Mesendoderm (in vitro differentiated cells): ENCODE results near the gene CGNL1.

Experiments used
- DNase-seq: peaks from one replicate; pipeline ENCODE4 v3.0.0; 2013
- H2AK5ac ChIP-seq: 2 replicates; pipeline ENCODE4 v1.6.1; 2013; ENCODE audit warnings: low read length, inconsistent platforms
- H2BK120ac ChIP-seq: 2 replicates; pipeline ENCODE4 v1.6.1; 2013; ENCODE audit warnings: low read depth, mild to moderate bottlenecking, low read length, moderate library complexity, mixed read lengths
- H2BK15ac ChIP-seq: replicated peaks from 2 replicates; pipeline ENCODE4 v1.6.1; 2013; ENCODE audit warnings: low read depth, mild to moderate bottlenecking, moderate library complexity
- H2BK5ac ChIP-seq: 2 replicates; pipeline ENCODE4 v1.6.1; 2013; ENCODE audit warnings: low read length, inconsistent platforms
- H3K18ac ChIP-seq: 2 replicates; pipeline ENCODE4 v1.6.1; 2013; ENCODE audit warnings: mild to moderate bottlenecking, low read length, mixed read lengths
- H3K23ac ChIP-seq: one replicate; pipeline ENCODE4 v1.6.1; 2013; ENCODE audit warnings: low read length
- H3K27ac ChIP-seq: 2 replicates; pipeline ENCODE4 v1.5.1; 2013; ENCODE audit warnings: low read depth, mild to moderate bottlenecking, inconsistent platforms, low read length, moderate library complexity
- H3K27me3 ChIP-seq: 2 replicates; pipeline ENCODE4 v1.6.1; 2013; ENCODE audit warnings: low read length, control low read depth, mild to moderate bottlenecking, inconsistent platforms; ENCODE audit not compliant: insufficient read depth, poor library complexity
- H3K36me3 ChIP-seq: 2 replicates; pipeline ENCODE4 v1.6.1; 2013; ENCODE audit warnings: low read length, inconsistent platforms; ENCODE audit not compliant: control insufficient read depth, insufficient read depth
- H3K4ac ChIP-seq: one replicate; pipeline ENCODE4 v1.6.1; 2013; ENCODE audit warnings: low read depth, mild to moderate bottlenecking, low read length, moderate library complexity
- H3K4me1 ChIP-seq: 2 replicates; pipeline ENCODE4 v1.6.1; 2013; ENCODE audit warnings: low read depth, low read length, inconsistent platforms; ENCODE audit not compliant: control insufficient read depth
- H3K4me2 ChIP-seq: 2 replicates; pipeline ENCODE4 v1.6.1; 2013; ENCODE audit warnings: low read length
- H3K4me3 ChIP-seq: 2 replicates; pipeline ENCODE4 v1.5.1; 2013; ENCODE audit warnings: mild to moderate bottlenecking, low read length
- H3K56ac ChIP-seq: one replicate; pipeline ENCODE4 v1.6.1; 2013; ENCODE audit warnings: low read length
- H3K79me1 ChIP-seq: 2 replicates; pipeline ENCODE4 v1.6.1; 2013; ENCODE audit warnings: low read length, inconsistent platforms
- H3K79me2 ChIP-seq: 2 replicates; pipeline ENCODE4 v1.6.1; 2013; ENCODE audit warnings: mild to moderate bottlenecking, low read length; ENCODE audit not compliant: control insufficient read depth, insufficient read depth
- H3K9ac ChIP-seq: 2 replicates; pipeline ENCODE4 v1.6.1; 2013; ENCODE audit warnings: low read length, inconsistent platforms
- H4K5ac ChIP-seq: one replicate; pipeline ENCODE4 v1.6.1; 2013; ENCODE audit warnings: low read length
- H4K8ac ChIP-seq: one replicate; pipeline ENCODE4 v1.6.1; 2013; ENCODE audit warnings: low read depth, mild to moderate bottlenecking, control low read depth, low read length, moderate library complexity
- WGBS: extraction: QIAGEN DNeasy Blood & Tissue Kit; methylation state at CpG from one replicate; pipeline ENCODE4 v1.1.7; 2013; ENCODE audit warnings: low lambda C conversion rate, missing lambda C conversion rate; ENCODE audit not compliant: insufficient coverage; ENCODE audit errors: extremely low coverage; 5-methylcytosine and 5-hydroxymethylcytosine counted together

Gene CGNL1

DNA sequence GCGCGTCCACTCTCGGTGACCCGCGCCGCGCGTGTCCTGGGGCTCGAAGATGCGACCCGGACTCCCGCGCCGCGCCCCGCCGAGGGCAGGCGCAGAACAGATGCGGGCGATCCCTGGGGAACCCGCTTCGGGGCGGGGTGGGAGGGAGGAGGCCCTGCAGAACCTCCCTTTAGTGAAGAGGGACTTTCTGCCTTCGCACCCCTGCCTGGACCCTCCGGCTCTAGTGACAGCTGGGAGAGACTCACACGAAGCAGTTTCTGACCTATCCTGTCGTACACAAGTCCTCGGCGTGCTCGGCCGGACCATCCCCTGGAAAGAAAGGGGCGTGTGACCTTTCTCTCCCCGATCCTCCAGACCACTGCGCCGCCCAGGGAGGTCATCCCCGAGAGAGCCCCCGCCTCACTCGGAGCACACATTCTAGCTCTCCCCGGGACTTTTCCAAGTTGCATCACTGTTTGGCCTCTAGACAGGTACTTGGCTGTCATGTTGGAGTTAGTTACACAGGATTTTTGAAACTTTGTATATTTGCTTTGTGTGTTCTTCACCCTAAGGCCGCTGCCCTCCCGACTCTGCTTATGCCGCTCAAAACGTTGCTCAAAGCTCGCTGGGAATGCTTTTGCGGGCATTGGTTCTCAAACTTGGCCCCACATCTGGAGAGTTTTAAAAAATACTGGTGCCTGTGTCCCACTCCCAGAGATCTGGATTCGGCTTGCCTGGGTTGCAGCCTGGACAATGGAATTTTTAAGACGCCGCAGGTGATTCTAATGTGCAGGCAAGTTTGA lies 582 bp downstream of the CGNL1 start:
- peak overlapping the region; percentile 79 for H3K9ac ChIP-seq
- peak overlapping the region; percentile 41 for H3K4ac ChIP-seq
- H3K23ac ChIP-seq: no peak overlapping the region
- no peak overlapping the region for H2BK15ac ChIP-seq
- H3K4me1 ChIP-seq: peaks cover 6% of the 10 kb centered on the region
- H3K56ac ChIP-seq: peak overlapping the region; percentile 89
- H3K27ac ChIP-seq: peak overlapping the region; percentile 28
- DNase-seq: peak; percentile 65
- no peak overlapping the region for H2AK5ac ChIP-seq
- H4K8ac ChIP-seq: no peak overlapping the region
- no peaks in the 10 kb centered on the region for H3K27me3 ChIP-seq
- H3K4me2 ChIP-seq: peak overlapping the region; percentile 86
- H3K4me3 ChIP-seq: peak overlapping the region; percentile 69
- peaks cover 7% of the 10 kb centered on the region for H3K79me1 ChIP-seq
- no peak overlapping the region for H4K5ac ChIP-seq
- H2BK5ac ChIP-seq: no peak overlapping the region
- peak overlapping the region; percentile 30 for H2BK120ac ChIP-seq
- H3K36me3 ChIP-seq: no peaks in the 10 kb centered on the region
- peaks cover 5% of the 10 kb centered on the region for H3K79me2 ChIP-seq
- no CpG with 5 or more reads among the region's 48 CpGs for WGBS
- peak overlapping the region; percentile 94 for H3K18ac ChIP-seq

DNA sequence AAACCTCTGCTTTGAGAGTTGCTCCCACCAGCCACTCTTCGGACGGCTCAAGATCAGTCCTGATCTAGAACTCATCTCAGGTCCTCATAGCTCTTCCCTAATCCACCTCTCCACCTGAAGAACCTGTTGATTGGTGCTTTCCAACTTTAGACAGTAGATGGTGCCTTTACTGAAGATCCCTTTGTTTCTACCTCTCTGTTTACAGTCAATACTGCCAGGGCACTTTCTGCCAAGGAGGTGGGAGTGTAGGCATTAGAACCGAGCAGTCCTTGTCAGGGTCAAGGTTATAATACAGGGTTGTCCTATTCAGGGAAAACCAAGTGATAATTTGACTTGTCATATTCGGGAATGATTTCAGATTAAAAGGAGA lies 1.2 kb downstream of the CGNL1 start:
- Histone ChIP-seq H3K4ac (no peak overlapping the region), H3K9ac (peak overlapping the region; percentile 79), H3K23ac (no peak overlapping the region), H3K79me1 (peaks cover 7% of the 10 kb centered on the region), H2BK120ac (no peak overlapping the region), H4K5ac (no peak overlapping the region), H3K27ac (no peak overlapping the region), H3K4me2 (peak overlapping the region; percentile 86), H2AK5ac (no peak overlapping the region), H3K36me3 (no peaks in the 10 kb centered on the region), H3K79me2 (peaks cover 5% of the 10 kb centered on the region), H2BK15ac (no peak overlapping the region), H4K8ac (no peak overlapping the region), H3K4me3 (peak overlapping the region; percentile 69), H3K18ac (no peak overlapping the region), H3K56ac (peak overlapping the region; percentile 89), H3K27me3 (no peaks in the 10 kb centered on the region), H2BK5ac (no peak overlapping the region), H3K4me1 (peaks cover 8% of the 10 kb centered on the region)
- no peak for DNase-seq
- WGBS: no CpG with 5 or more reads among the region's 4 CpGs

DNA sequence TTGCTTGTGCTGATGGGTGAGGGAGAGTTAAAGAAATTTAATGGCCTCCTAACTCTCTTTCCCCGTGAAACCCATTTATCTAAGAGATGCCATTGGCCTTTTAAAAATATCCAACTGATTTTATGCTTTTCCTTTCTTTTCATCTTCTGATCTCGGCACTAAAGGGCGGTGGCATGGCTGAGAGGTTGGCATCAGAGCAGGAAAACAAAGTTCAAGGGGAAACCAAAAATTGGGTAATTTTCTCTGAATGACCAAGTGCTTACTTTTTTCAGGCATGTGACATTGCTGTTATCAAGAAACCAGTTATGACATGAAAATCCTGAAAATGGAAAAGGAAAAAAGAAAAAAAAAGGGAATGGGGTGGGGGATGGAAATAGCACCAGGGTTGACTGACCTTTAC lies 3.2 kb downstream of the CGNL1 start:
- WGBS: no CpG with 5 or more reads among the region's 3 CpGs
- peak overlapping the region; percentile 42 for H3K18ac ChIP-seq

DNA sequence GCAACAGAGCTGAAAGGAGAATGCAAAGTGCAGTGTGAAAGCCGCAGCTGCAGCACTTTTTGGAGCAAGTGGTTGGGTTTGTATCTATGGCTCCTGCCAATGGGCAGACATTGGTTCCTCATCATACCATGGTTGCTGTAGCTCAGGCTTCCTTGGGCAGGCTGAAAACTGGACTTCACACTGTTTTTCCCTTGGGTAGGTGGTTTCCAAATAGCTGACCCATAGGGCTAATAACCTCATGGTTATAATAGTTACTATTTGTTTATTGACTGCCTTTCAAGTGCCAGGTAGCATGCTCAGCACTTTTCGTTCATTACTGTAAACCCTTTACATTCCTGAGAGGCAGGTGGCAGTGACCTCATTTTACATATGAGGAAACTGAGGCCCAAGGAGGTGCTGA lies 4.5 kb downstream of the CGNL1 start:
- no peak overlapping the region for H3K18ac ChIP-seq
- WGBS: no CpG with 5 or more reads among the region's 2 CpGs
- peak overlapping the region; percentile 10 for H3K23ac ChIP-seq
- H2AK5ac ChIP-seq: no peak overlapping the region
- H3K36me3 ChIP-seq: no peaks in the 10 kb centered on the region
- no peak overlapping the region for H2BK15ac ChIP-seq
- no peak overlapping the region for H2BK5ac ChIP-seq
- no peak overlapping the region for H3K9ac ChIP-seq
- DNase-seq: no peak
- H3K4me1 ChIP-seq: peaks cover 9% of the 10 kb centered on the region
- H3K4ac ChIP-seq: peak overlapping the region; percentile 78
- H3K79me2 ChIP-seq: peaks cover 6% of the 10 kb centered on the region
- no peak overlapping the region for H3K4me2 ChIP-seq
- H4K5ac ChIP-seq: no peak overlapping the region
- H3K27ac ChIP-seq: no peak overlapping the region
- peaks cover 9% of the 10 kb centered on the region for H3K79me1 ChIP-seq
- H4K8ac ChIP-seq: no peak overlapping the region
- no peak overlapping the region for H3K4me3 ChIP-seq
- no peaks in the 10 kb centered on the region for H3K27me3 ChIP-seq
- no peak overlapping the region for H2BK120ac ChIP-seq
- no peak overlapping the region for H3K56ac ChIP-seq

More for the DNA sequence above, 3.2 kb downstream of the CGNL1 start:
- H3K27ac ChIP-seq: no peak overlapping the region
- H3K4me2 ChIP-seq: no peak overlapping the region
- H2AK5ac ChIP-seq: no peak overlapping the region
- no peaks in the 10 kb centered on the region for H3K27me3 ChIP-seq
- no peaks in the 10 kb centered on the region for H3K36me3 ChIP-seq
- no peak overlapping the region for H3K9ac ChIP-seq
- H2BK15ac ChIP-seq: no peak overlapping the region
- no peak overlapping the region for H3K4ac ChIP-seq
- no peak overlapping the region for H4K5ac ChIP-seq
- H3K4me1 ChIP-seq: peaks cover 11% of the 10 kb centered on the region
- H3K79me2 ChIP-seq: peaks cover 6% of the 10 kb centered on the region
- H3K56ac ChIP-seq: no peak overlapping the region
- H3K79me1 ChIP-seq: peaks cover 9% of the 10 kb centered on the region
- H3K4me3 ChIP-seq: no peak overlapping the region
- no peak for DNase-seq
- H4K8ac ChIP-seq: no peak overlapping the region
- H2BK120ac ChIP-seq: no peak overlapping the region
- no peak overlapping the region for H2BK5ac ChIP-seq
- no peak overlapping the region for H3K23ac ChIP-seq

DNA sequence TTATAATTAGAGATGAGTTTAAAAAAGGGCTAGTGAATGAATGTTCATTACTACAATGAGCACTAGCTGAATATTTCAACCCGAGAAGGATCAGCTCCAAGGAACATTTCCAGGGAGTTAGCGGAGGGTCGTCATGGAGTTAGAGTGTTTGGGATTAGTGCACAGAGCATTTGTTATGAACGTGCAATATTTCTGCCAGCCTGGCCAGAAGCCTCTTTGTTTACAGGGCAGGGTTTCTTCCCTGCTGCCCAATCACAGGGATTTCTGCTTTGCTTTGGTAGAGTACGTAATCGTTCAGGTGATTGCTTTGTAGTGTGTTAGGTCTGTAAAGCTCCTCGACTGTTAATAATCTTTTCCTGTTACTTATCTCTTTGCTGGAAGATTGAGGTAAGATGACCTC lies 5.9 kb downstream of the CGNL1 start:
- no peak overlapping the region for H3K4me3 ChIP-seq
- H3K4me1 ChIP-seq: peaks cover 16% of the 10 kb centered on the region
- no peaks in the 10 kb centered on the region for H3K36me3 ChIP-seq

More for the DNA sequence above, 5.9 kb downstream of the CGNL1 start:
- Histone ChIP-seq H3K4ac (no peak overlapping the region), H3K56ac (peak overlapping the region; percentile 77), H3K18ac (peak overlapping the region; percentile 61), H2AK5ac (peak overlapping the region; percentile 20), H3K4me2 (no peak overlapping the region), H4K8ac (no peak overlapping the region), H3K79me1 (peaks cover 11% of the 10 kb centered on the region), H3K79me2 (peaks cover 6% of the 10 kb centered on the region), H2BK5ac (peak overlapping the region; percentile 85), H3K27ac (peak overlapping the region; percentile 54), H2BK120ac (no peak overlapping the region), H4K5ac (no peak overlapping the region), H3K23ac (no peak overlapping the region), H3K27me3 (no peaks in the 10 kb centered on the region), H3K9ac (peak overlapping the region; percentile 5), H2BK15ac (no peak overlapping the region)
- no peak for DNase-seq
- no CpG with 5 or more reads among the region's 7 CpGs for WGBS
